ENCODE data around the gene CC2D1A.

The CC2D1A gene

GRCh38 chr19:13946414-13946813 is 40.4 kb downstream of the CC2D1A start:
- ATAC-seq: no peak
- TF ChIP-seq SNAI2 (CRISPR knock-in tag; IDR thresholded peaks at IDR 0.05) (no peak), CSDC2 (CRISPR knock-in tag; IDR thresholded peaks at IDR 0.05) (no peak), ZC3H10 (CRISPR knock-in tag; IDR thresholded peaks at IDR 0.05) (no peak), RARB (CRISPR knock-in tag; IDR thresholded peaks at IDR 0.05) (no peak), ZNF70 (CRISPR knock-in tag; IDR thresholded peaks at IDR 0.05) (no peak), ZNF565 (CRISPR knock-in tag; conservative IDR thresholded peaks at IDR 0.05; ENCODE audit: low read depth) (no peak), TSHZ2 (CRISPR knock-in tag; IDR thresholded peaks at IDR 0.05) (no peak), PPARA (CRISPR knock-in tag; IDR thresholded peaks at IDR 0.05; ENCODE audit: borderline replicate concordance) (no peak), ZNF8 (CRISPR knock-in tag; IDR thresholded peaks at IDR 0.05) (no peak), OSR1 (CRISPR knock-in tag; IDR thresholded peaks at IDR 0.05) (no peak), ISL1 (CRISPR knock-in tag; IDR thresholded peaks at IDR 0.05) (no peak), CREB5 (CRISPR knock-in tag; IDR thresholded peaks at IDR 0.05; ENCODE audit: low read depth) (no peak), ESRRG (CRISPR knock-in tag; IDR thresholded peaks at IDR 0.05) (no peak), TCF4 (CRISPR knock-in tag; IDR thresholded peaks at IDR 0.05; ENCODE audit: borderline replicate concordance) (no peak), ZFP3 (CRISPR knock-in tag; IDR thresholded peaks at IDR 0.05) (no peak), BACH2 (CRISPR knock-in tag; IDR thresholded peaks at IDR 0.05; ENCODE audit: borderline replicate concordance) (no peak), ARNTL (CRISPR knock-in tag; IDR thresholded peaks at IDR 0.05; ENCODE audit: borderline replicate concordance, low read depth) (no peak)
- TF ChIP-seq, protein P1, sequence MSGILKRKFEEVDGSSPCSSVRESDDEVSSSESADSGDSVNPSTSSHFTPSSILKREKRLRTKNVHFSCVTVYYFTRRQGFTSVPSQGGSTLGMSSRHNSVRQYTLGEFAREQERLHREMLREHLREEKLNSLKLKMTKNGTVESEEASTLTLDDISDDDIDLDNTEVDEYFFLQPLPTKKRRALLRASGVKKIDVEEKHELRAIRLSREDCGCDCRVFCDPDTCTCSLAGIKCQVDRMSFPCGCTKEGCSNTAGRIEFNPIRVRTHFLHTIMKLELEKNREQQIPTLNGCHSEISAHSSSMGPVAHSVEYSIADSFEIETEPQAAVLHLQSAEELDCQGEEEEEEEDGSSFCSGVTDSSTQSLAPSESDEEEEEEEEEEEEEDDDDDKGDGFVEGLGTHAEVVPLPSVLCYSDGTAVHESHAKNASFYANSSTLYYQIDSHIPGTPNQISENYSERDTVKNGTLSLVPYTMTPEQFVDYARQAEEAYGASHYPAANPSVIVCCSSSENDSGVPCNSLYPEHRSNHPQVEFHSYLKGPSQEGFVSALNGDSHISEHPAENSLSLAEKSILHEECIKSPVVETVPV (CRISPR knock-in tag; IDR thresholded peaks at IDR 0.05): no peak
- TF ChIP-seq, protein P2, sequence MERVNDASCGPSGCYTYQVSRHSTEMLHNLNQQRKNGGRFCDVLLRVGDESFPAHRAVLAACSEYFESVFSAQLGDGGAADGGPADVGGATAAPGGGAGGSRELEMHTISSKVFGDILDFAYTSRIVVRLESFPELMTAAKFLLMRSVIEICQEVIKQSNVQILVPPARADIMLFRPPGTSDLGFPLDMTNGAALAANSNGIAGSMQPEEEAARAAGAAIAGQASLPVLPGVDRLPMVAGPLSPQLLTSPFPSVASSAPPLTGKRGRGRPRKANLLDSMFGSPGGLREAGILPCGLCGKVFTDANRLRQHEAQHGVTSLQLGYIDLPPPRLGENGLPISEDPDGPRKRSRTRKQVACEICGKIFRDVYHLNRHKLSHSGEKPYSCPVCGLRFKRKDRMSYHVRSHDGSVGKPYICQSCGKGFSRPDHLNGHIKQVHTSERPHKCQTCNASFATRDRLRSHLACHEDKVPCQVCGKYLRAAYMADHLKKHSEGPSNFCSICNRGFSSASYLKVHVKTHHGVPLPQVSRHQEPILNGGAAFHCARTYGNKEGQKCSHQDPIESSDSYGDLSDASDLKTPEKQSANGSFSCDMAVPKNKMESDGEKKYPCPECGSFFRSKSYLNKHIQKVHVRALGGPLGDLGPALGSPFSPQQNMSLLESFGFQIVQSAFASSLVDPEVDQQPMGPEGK (CRISPR knock-in tag; IDR thresholded peaks at IDR 0.05; ENCODE audit: borderline replicate concordance): no peak

GRCh38 chr19:13951043-13951442 is 45.0 kb downstream of the CC2D1A start:
- no peak for ATAC-seq

More at GRCh38 chr19:13951043-13951442, 45.0 kb downstream of the CC2D1A start:
- TF ChIP-seq TSHZ2 (CRISPR knock-in tag; IDR thresholded peaks at IDR 0.05): no peak
- TF ChIP-seq PPARA (CRISPR knock-in tag; IDR thresholded peaks at IDR 0.05; ENCODE audit: borderline replicate concordance): no peak
- no peak for TF ChIP-seq TCF4 (CRISPR knock-in tag; IDR thresholded peaks at IDR 0.05; ENCODE audit: borderline replicate concordance)
- TF ChIP-seq ZFP3 (CRISPR knock-in tag; IDR thresholded peaks at IDR 0.05): no peak
- no peak for TF ChIP-seq CREB5 (CRISPR knock-in tag; IDR thresholded peaks at IDR 0.05; ENCODE audit: low read depth)
- no peak for TF ChIP-seq SNAI2 (CRISPR knock-in tag; IDR thresholded peaks at IDR 0.05)
- TF ChIP-seq GLIS3 (CRISPR knock-in tag; IDR thresholded peaks at IDR 0.05): no peak
- no peak for TF ChIP-seq ZNF565 (CRISPR knock-in tag; conservative IDR thresholded peaks at IDR 0.05; ENCODE audit: low read depth)
- no peak for TF ChIP-seq OSR1 (CRISPR knock-in tag; IDR thresholded peaks at IDR 0.05)
- TF ChIP-seq ARNTL (CRISPR knock-in tag; IDR thresholded peaks at IDR 0.05; ENCODE audit: borderline replicate concordance, low read depth): no peak
- no peak for TF ChIP-seq ZFP30 (CRISPR knock-in tag; IDR thresholded peaks at IDR 0.05)
- TF ChIP-seq, protein P2 (CRISPR knock-in tag; IDR thresholded peaks at IDR 0.05; ENCODE audit: borderline replicate concordance): no peak
- TF ChIP-seq TOX (CRISPR knock-in tag; IDR thresholded peaks at IDR 0.05; ENCODE audit: borderline replicate concordance): no peak
- TF ChIP-seq CSDC2 (CRISPR knock-in tag; IDR thresholded peaks at IDR 0.05): no peak
- TF ChIP-seq, protein P3, sequence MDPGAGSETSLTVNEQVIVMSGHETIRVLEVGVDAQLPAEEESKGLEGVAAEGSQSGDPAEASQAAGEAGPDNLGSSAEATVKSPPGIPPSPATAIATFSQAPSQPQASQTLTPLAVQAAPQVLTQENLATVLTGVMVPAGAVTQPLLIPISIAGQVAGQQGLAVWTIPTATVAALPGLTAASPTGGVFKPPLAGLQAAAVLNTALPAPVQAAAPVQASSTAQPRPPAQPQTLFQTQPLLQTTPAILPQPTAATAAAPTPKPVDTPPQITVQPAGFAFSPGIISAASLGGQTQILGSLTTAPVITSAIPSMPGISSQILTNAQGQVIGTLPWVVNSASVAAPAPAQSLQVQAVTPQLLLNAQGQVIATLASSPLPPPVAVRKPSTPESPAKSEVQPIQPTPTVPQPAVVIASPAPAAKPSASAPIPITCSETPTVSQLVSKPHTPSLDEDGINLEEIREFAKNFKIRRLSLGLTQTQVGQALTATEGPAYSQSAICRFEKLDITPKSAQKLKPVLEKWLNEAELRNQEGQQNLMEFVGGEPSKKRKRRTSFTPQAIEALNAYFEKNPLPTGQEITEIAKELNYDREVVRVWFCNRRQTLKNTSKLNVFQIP (CRISPR knock-in tag; IDR thresholded peaks at IDR 0.05; ENCODE audit: borderline replicate concordance, low read depth): no peak
- no peak for TF ChIP-seq ESRRG (CRISPR knock-in tag; IDR thresholded peaks at IDR 0.05)
- no peak for TF ChIP-seq BACH2 (CRISPR knock-in tag; IDR thresholded peaks at IDR 0.05; ENCODE audit: borderline replicate concordance)
- no peak for TF ChIP-seq ZC3H10 (CRISPR knock-in tag; IDR thresholded peaks at IDR 0.05)
